ENCODE data around the gene SIRPA. TPM values are rescaled to one million over a fixed set of nuclear protein-coding genes. Genes with fewer than 3 reads are reported as not detected.

SIRPA gene
- polyA plus RNA-seq (ENCODE audit: insufficient read length in 12 of 12): 10 to 100 TPM in 11 of 12 donors, not detected in 1; 20.9 to 37.6 (median 29.7) TPM
- long read RNA-seq, donor 1, partial matches to known transcripts: 0 of 2 reads
- long read RNA-seq, donor 1, other reads (novel, unspliced or antisense): 0 of 2 reads
- long read RNA-seq, donor 2, full-length matches to known transcripts: 6 of 36 reads
- long read RNA-seq, donor 2, partial matches to known transcripts: 30 of 36 reads
- long read RNA-seq, donor 2, other reads (novel, unspliced or antisense): 0 of 36 reads
- long read RNA-seq, donor 3, partial matches to known transcripts: 0 of 3 reads
- long read RNA-seq, donor 3, other reads (novel, unspliced or antisense): 0 of 3 reads
- long read RNA-seq, donor 4: 0 reads
- long read RNA-seq, donor 5, full-length matches to known transcripts: 6 of 6 reads
- long read RNA-seq, donor 5, partial matches to known transcripts: 0 of 6 reads
- long read RNA-seq, donor 5, other reads (novel, unspliced or antisense): 0 of 6 reads
- long read RNA-seq, donor 6: 0 reads
- long read RNA-seq, donor 7, partial matches to known transcripts: 8 of 9 reads
- long read RNA-seq, donor 7, other reads (novel, unspliced or antisense): 0 of 9 reads
- long read RNA-seq, donor 8, full-length matches to known transcripts: 5 of 5 reads
- long read RNA-seq, donor 8, partial matches to known transcripts: 0 of 5 reads
- long read RNA-seq, donor 8, other reads (novel, unspliced or antisense): 0 of 5 reads
- long read RNA-seq, donor 9, full-length matches to known transcripts: 3 of 3 reads
- long read RNA-seq, donor 9, partial matches to known transcripts: 0 of 3 reads
- long read RNA-seq, donor 9, other reads (novel, unspliced or antisense): 0 of 3 reads
- long read RNA-seq, donor 10, partial matches to known transcripts: 0 of 1 reads
- long read RNA-seq, donor 10, other reads (novel, unspliced or antisense): 0 of 1 reads
- long read RNA-seq, donor 11: 0 reads

DNA sequence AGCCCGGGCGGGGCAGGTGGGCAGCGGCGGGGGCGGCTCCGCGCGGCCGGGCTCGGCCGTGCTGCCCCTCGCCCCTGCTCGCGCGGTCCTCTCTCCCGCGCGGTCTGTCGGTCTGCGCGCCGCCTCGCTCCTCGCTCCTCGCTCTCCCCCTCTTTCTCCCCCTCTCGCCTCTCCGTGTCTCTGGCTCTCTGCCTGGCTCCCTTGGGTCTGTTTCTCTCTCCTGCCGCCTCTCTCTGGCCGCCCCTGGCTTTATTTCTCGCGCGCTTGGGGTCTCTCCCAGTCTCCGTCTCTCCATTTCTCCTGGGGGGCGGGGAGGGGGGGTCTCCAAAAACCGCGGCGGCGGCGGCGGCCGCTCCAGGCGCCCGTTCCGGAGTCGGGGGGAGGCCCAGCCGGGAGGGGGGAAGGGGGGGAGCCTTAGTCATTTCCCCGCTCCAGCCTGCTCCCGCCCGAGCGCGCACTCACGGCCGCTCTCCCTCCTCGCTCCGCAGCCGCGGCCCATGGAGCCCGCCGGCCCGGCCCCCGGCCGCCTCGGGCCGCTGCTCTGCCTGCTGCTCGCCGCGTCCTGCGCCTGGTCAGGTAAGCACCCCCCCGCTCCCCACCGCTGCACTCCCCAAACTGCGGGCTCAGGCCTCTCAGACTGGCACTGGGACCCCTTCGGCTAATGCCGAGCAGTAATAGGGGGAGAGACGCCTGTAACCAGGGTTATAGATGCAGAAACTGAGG lies at the start of gene SIRPA:
TSS of gene SIRPA (plus strand) at position 457 of the 723 bp plus-strand sequence. CDS start at position 498, 41 bp downstream.
- peak; percentile 85 for DNase-seq

- DNase-seq: no peak
Measured at GRCh38 chr20:1845701-1846100, 49.5 kb upstream of the SIRPA start.

GRCh38 chr20:1846341-1846740 lies 48.9 kb upstream of the SIRPA start:
- DNase-seq: no peak

GRCh38 chr20:1846876-1847275 lies 48.3 kb upstream of the SIRPA start:
- no peak for DNase-seq

GRCh38 chr20:1847780-1848179 lies 47.4 kb upstream of the SIRPA start:
- no peak for DNase-seq

DNA sequence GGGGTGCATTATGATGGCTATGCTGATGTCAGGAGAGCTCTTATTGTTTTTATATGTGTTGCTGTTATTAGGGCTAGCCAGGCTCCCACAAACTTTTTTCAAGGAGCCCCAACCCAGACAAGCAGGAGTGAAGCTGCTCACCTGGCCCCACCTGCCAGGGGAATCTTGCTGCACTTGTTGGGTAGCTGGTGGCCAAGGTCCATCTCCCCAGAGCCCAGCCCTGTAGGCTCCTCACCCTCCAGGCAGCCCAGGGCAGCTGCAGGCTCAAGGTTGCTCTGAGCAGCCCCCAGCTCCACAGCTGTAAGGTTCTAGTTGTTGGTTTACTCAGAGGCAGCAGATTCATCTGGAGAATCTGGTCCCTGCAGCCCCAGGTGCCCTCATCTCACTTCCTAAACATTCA lies 46.8 kb upstream of the SIRPA start:
- no peak for DNase-seq

GRCh38 chr20:1851396-1851795 lies 43.8 kb upstream of the SIRPA start:
- DNase-seq: no peak

DNA sequence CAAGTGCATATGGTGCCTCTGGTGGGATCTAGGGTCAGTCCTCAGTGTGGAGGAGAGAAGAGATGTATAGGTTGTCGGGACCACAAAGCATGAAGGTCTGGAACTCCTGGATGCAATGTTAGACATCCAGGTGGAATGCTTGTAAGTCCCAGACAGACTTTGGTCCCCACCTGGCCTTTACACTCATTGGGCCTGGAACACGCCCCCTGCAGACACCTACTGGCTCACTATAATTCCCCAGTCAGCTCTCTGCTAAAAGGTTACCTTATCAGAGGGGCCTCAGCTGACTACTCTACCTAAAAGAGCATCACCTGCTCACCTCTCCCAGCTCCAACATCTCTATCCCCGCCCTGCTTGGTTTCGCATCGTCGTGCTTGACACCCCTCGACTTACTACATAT lies 41.7 kb upstream of the SIRPA start:
- no peak for DNase-seq

DNA sequence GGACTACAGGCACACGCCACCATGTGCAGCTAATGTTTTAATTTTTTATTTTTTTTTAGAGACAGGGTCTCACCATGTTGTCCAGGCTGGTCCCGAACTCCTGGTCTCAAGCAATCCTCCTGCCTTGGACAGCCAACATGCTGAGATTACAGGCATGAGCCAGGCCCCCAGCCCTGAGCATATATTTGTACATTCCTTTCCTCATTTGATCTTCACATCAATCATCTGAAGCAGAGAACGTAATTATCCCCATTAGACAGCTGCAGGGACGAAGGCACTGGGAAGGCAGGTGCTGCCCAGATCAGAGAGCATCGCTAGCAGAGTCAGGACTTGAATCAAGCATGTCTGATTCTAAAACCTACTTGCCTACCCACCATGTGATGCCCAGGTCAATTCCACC lies 41.0 kb upstream of the SIRPA start:
- no peak for DNase-seq

DNA sequence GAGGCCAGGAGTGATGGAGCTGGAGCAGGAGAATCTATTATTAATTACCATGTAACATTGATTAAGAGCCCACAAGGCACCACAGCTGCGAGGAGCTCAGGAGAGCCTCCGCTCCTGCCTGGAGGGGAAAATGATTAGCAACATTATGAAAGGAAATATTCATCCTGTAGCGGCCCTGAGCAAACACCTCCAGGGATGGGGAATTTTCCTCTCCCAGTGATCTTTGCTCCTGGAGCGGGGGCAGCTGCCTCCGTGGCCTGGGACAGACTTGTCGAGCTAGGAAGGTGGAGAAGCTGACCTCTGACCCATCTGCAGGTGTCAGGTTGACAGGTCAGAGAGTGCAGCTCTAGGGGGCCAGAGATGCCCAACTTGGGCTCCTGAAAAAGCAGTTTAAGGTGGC lies 40.1 kb upstream of the SIRPA start:
- no peak for DNase-seq

DNA sequence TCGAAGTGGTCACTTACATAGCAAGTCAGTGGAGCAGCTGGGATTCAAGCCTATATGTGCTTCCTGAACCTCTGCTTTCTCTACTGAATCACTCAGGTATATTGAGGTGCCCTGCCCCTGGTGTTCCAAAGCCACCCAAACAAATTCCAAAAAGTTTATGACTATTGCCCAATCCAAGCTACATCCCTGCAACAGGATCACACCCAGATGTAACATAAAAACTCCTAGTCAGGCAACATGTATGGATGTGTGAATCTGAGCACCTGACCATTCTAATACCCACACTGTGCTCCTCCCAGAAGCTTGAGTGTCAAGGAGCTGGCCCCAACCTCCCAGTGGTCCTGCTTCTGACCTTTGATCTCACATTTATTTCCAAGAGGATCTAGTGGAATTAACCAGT lies 39.5 kb upstream of the SIRPA start:
- no peak for DNase-seq

DNA sequence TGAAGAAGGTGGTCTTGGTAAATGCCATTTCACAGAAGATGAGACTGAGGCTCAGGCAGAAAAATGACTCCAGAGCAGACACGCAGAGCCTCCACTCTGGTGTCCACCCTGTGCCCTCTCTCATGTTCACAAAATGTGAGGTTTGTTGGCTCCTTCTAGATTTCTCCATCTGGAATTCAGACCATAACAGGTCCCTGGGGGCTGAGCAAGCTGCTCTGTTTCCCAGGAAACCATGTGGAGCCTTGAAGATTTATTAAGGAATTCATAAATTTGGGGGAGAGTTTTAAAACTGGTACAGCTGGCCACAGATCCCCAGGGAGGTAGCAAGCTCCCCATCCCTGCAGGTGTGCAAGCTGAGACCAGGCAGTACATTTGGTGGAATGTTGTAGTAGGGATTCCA lies 38.8 kb upstream of the SIRPA start:
- DNase-seq: no peak

- DNase-seq: no peak
Measured at GRCh38 chr20:1857466-1857865, 37.7 kb upstream of the SIRPA start.

- no peak for DNase-seq
Measured at GRCh38 chr20:1858871-1859270, 36.3 kb upstream of the SIRPA start.

DNA sequence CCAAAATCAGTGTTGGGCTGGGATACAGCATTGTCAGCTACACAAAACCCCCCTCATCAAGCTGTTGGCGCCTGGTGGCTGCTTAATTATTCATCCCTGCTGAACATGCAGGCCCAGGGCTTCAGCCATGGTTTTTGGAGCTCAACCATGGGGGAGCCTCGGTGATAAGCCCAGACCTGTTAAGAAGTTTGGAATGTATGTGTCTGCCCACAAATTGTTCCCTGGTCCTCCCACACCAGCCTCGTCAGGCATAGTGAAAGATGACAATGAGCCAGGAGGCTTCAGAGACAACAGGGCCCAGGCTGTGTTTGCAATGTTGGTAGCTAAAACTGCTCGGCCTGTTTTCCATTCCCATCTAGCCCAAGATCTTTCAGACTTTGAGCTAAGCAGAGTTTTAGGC lies 34.8 kb upstream of the SIRPA start:
- DNase-seq: no peak

- DNase-seq: no peak
Measured at GRCh38 chr20:1861347-1861976, 33.7 kb upstream of the SIRPA start.

DNA sequence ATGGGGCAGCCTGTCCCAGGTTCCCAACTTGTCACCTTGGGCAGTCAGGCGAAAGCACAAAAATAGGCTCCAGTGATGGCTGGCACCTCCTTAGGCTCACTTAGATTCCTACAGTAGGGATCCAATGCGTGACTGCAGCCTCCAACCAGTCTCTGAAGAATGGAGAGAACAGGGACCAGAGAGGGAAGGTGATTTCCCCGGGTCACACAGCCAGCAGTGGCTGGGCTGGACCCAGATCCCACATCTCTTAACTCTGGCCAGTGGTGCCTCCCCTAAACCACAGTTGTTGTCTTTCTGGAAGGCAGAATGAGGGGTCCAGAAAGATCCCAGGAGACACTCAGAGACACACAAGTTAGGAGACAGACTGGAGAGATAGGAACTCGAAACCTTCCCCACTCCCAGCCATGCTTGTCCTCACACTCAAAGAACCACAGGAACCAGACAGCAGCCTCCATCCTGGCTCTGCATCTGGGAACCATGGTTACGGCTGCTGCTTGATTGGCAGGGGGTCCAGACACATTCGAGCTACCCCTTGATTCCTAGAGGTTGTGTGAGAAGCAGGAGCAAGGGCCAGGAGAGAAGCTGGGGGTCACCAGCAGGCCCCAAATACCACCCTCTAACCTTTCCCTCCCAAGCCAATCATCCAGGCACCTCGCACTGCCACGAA lies 33.1 kb upstream of the SIRPA start:
- DNase-seq: no peak

- DNase-seq: no peak
Measured at GRCh38 chr20:1862663-1863053, 32.5 kb upstream of the SIRPA start.

DNA sequence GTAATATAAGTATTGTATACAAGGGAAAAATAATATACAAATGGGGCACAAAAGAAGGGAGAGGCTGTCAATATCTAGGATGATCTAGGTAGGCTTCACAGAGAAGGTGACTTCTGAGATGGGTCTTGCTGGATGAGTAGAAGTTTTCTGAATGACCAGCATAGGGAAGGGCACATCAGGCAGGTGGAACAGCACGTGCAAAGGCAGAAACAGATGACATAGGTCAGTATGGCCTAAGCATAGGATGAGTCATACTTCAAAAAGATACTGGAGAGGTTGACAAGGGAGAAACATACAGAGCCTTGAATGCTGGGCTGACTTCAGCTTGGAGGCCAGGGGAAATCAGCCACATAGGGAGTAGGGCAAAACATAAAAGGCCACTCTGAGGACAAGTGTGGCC lies 31.9 kb upstream of the SIRPA start:
- no peak for DNase-seq

- no peak for DNase-seq
Measured at GRCh38 chr20:1866834-1867233, 28.4 kb upstream of the SIRPA start.
